Tibial nerve (tissue), 4 donors: ENCODE measurements around the gene SDE2. TPM values are rescaled to one million over a fixed set of nuclear protein-coding genes. Genes with fewer than 3 reads are reported as not detected.
"Not testable (repeated sequence)": the region's sequence is repeated elsewhere in the genome, so short reads cannot be mapped to it uniquely, and the experiment has no call there.

Source experiments
- DNase-seq, 2 donors: peaks; one replicate each; pipeline ENCODE4 v3.0.0-alpha.2; 2019; ENCODE audit warnings: low spot score in 2 of 2
- H3K27ac ChIP-seq, 4 donors: fragments of 200-600 bp; sonication (generic) in 3 of 4; one replicate each; pipeline ENCODE4 v1.5.1; 2017 to 2019; ENCODE audit warnings: mild to moderate bottlenecking in 1 of 4
- H3K27me3 ChIP-seq, 2 donors: fragments of 200-600 bp; sonication (generic) in 1 of 2; one replicate each; pipeline versions ENCODE4 v1.5.1 to v1.6.0; 2017 to 2019
- H3K36me3 ChIP-seq, 3 donors: fragments of 200-600 bp; sonication (generic); one replicate each; pipeline ENCODE4 v1.5.1; 2018 to 2019
- H3K4me1 ChIP-seq, 4 donors: fragments of 200-600 bp; sonication (generic) in 3 of 4; one replicate each; pipeline ENCODE4 v1.5.1; 2017 to 2019
- H3K4me3 ChIP-seq, 4 donors: fragments of 200-600 bp; sonication (generic) in 3 of 4; one replicate each; pipeline ENCODE4 v1.5.1; 2017 to 2019; ENCODE audit warnings: mild to moderate bottlenecking in 1 of 4, moderate library complexity in 1 of 4
- H3K9me3 ChIP-seq, 4 donors: fragments of 200-600 bp; sonication (generic) in 3 of 4; one replicate each; pipeline ENCODE4 v1.5.1; 2017 to 2019
- CTCF ChIP-seq, 5 experiments: fragments of 200-600 bp in 3 of 5; fragments of 450-650 bp in 2 of 5; sonication (generic) in 3 of 5; IDR thresholded peaks; one replicate each; pipeline ENCODE4 v1.5.1; 2016 to 2019; ENCODE audit warnings: antibody characterized with exemption in 5 of 5, mild to moderate bottlenecking in 3 of 5, moderate library complexity in 2 of 5
- EP300 ChIP-seq, 2 donors: sonication (generic); formaldehyde crosslinking; IDR thresholded peaks; one replicate each; pipeline ENCODE4 v1.6.1; 2017; ENCODE audit warnings: antibody characterized with exemption in 2 of 2, mild to moderate bottlenecking in 1 of 2
- POLR2A ChIP-seq, 2 donors: fragments of 450-650 bp; IDR thresholded peaks; one replicate each; pipeline ENCODE4 v1.6.1; 2017; ENCODE audit warnings: antibody characterized with exemption in 2 of 2, mild to moderate bottlenecking in 2 of 2, moderate library complexity in 2 of 2
- WGBS, 2 donors: methylation state at CpG; one replicate each; pipeline ENCODE4 v1.1.5; 2018; 5-methylcytosine and 5-hydroxymethylcytosine counted together
- total RNA-seq, 4 donors: library from RNA; depleted of rRNA; stranded (reverse); fragments of >200 nt; gene quantifications; one replicate each; pipeline ENCODE4 v1.1.0, GENCODE V29; 2016

Gene SDE2
- total RNA-seq, 4 donors from 2014 or later = 15.0 to 27.5 (median 23.7) TPM

- H3K4me1 ChIP-seq = peaks cover 0 to 30% (median 16%) of the 10 kb centered on the region in 4 donors
- H3K4me3 ChIP-seq = no peak overlapping the region
- TF ChIP-seq EP300 (IDR thresholded peaks at IDR 0.05) (no peak), CTCF (IDR thresholded peaks at IDR 0.05) (no peak), POLR2A (IDR thresholded peaks at IDR 0.05) (no peak)
- WGBS, 2 donors = 93 to 95% methylated on average over 8 of the region's 8 CpGs
- H3K36me3 ChIP-seq = no peaks in the 10 kb centered on the region
- peak overlapping the region in 3 of 4 donors; percentile 97 to 99 (median 97) for H3K27ac ChIP-seq
- H3K9me3 ChIP-seq = no peaks in the 10 kb centered on the region
- no peaks in the 10 kb centered on the region for H3K27me3 ChIP-seq
- no peak for DNase-seq
These were observed 1.9 kb upstream of the SDE2 start for GRCh38 chr1:226001088-226001487.

- DNase-seq, H3K4me3 ChIP-seq, H3K9me3 ChIP-seq, H3K36me3 ChIP-seq, H3K27me3 ChIP-seq: not testable (repeated sequence)
- Histone ChIP-seq H3K4me1 (peaks cover 0 to 36% (median 16%) of the 10 kb centered on the region in 4 donors), H3K27ac (peak overlapping the region in 3 of 4 donors; percentile 97 to 99 (median 97))
- WGBS, 2 donors = 90 to 92% methylated on average over 21 of the region's 21 CpGs
These were observed 1.4 kb upstream of the SDE2 start for GRCh38 chr1:226000493-226001081.

GRCh38 chr1:225999912-226000337, 782 bp upstream of the SDE2 start:
- peaks cover 0 to 42% (median 16%) of the 10 kb centered on the region in 4 donors for H3K4me1 ChIP-seq

GRCh38 chr1:225998560-225999226, 450 bp downstream of the SDE2 start:
- Histone ChIP-seq H3K27me3 (no peaks in the 10 kb centered on the region), H3K9me3 (no peaks in the 10 kb centered on the region), H3K4me3 (peak overlapping the region; percentile 60 to 87 (median 66)), H3K36me3 (peaks cover 0 to 17% (median 0%) of the 10 kb centered on the region in 3 donors), H3K27ac (peak overlapping the region; percentile 88 to 99 (median 97)), H3K4me1 (peaks cover 0 to 43% (median 16%) of the 10 kb centered on the region in 4 donors)
- TF ChIP-seq CTCF (IDR thresholded peaks at IDR 0.05) = no peak
- TF ChIP-seq POLR2A (IDR thresholded peaks at IDR 0.05) = peak in 1 of 2 donors; percentile 45
- TF ChIP-seq EP300 (IDR thresholded peaks at IDR 0.05) = no peak
- no peak for DNase-seq
- 1% methylated on average over 19 of the region's 19 CpGs for WGBS, 2 donors

More at GRCh38 chr1:225999912-226000337, 782 bp upstream of the SDE2 start:
- WGBS, 2 donors = 34 to 47% methylated on average over 10 of the region's 10 CpGs
- H3K9me3 ChIP-seq = no peaks in the 10 kb centered on the region
- H3K27ac ChIP-seq = peak overlapping the region; percentile 88 to 99 (median 97)
- H3K27me3 ChIP-seq = no peaks in the 10 kb centered on the region
- peak overlapping the region; percentile 57 to 87 (median 66) for H3K4me3 ChIP-seq
- H3K36me3 ChIP-seq = peaks cover 0 to 5% (median 0%) of the 10 kb centered on the region in 3 donors
- TF ChIP-seq EP300 (IDR thresholded peaks at IDR 0.05) (no peak), POLR2A (IDR thresholded peaks at IDR 0.05) (no peak), CTCF (IDR thresholded peaks at IDR 0.05) (no peak)
- DNase-seq = no peak

- whole genome bisulfite sequencing, 2 donors = 46 to 48% methylated on average over 5 of the region's 5 CpGs
- Histone ChIP-seq H3K4me1 (peaks cover 0 to 43% (median 16%) of the 10 kb centered on the region in 4 donors), H3K27me3 (no peaks in the 10 kb centered on the region), H3K4me3 (no peak overlapping the region), H3K27ac (no peak overlapping the region), H3K9me3 (no peaks in the 10 kb centered on the region), H3K36me3 (peaks cover 0 to 34% (median 9%) of the 10 kb centered on the region in 3 donors)
- TF ChIP-seq EP300 (IDR thresholded peaks at IDR 0.05) (no peak), CTCF (IDR thresholded peaks at IDR 0.05) (no peak), POLR2A (IDR thresholded peaks at IDR 0.05) (no peak)
- no peak for DNase-seq
These were observed 2.1 kb downstream of the SDE2 start for GRCh38 chr1:225996946-225997545.
